GM12878 (cell line): ENCODE measurements around the gene ANP32E. TPM values are rescaled to one million over a fixed set of nuclear protein-coding genes. Genes with fewer than 3 reads are reported as not detected.

Experiments used
- CBX5 ChIP-seq: sonication (generic); IDR thresholded peaks from 2 replicates; pipeline ENCODE4 v1.6.1; 2016; ENCODE audit warnings: low read depth, moderate library complexity, mild to moderate bottlenecking, inconsistent platforms
- EED ChIP-seq: sonication (generic); IDR thresholded peaks from 2 replicates; pipeline ENCODE4 v1.6.1; 2016; ENCODE audit warnings: antibody characterized with exemption, low read depth
- ESRRA ChIP-seq: IDR thresholded peaks from 2 replicates; pipeline ENCODE4 v1.6.1; 2012; ENCODE audit warnings: mild to moderate bottlenecking, low read length, improper control_type of control experiment
- JUNB ChIP-seq: IDR thresholded peaks from 2 replicates; pipeline ENCODE4 v1.6.1; 2016; ENCODE audit warnings: antibody characterized with exemption, mild to moderate bottlenecking
- JUND ChIP-seq: IDR thresholded peaks from 2 replicates; pipeline ENCODE4 v1.6.1; 2012; ENCODE audit warnings: low read depth, mild to moderate bottlenecking, low read length, improper control_type of control experiment, moderate library complexity
- KAT2A ChIP-seq: conservative IDR thresholded peaks from 2 replicates; pipeline ENCODE4 v1.6.1; 2011; ENCODE audit warnings: low read depth, low read length; ENCODE audit not compliant: control insufficient read depth
- KDM1A ChIP-seq: fragments of 200-600 bp; sonication (generic); IDR thresholded peaks from 2 replicates; pipeline ENCODE4 v1.6.1; 2016; ENCODE audit warnings: borderline replicate concordance
- MTA2 ChIP-seq: fragments of 450-650 bp; IDR thresholded peaks from 2 replicates; pipeline ENCODE4 v1.6.1; 2016; ENCODE audit warnings: low read depth, mild to moderate bottlenecking, moderate library complexity
- MTA3 ChIP-seq: IDR thresholded peaks from 2 replicates; pipeline ENCODE4 v1.6.1; 2012; ENCODE audit warnings: low read length, inconsistent platforms, borderline replicate concordance
- POLR2AphosphoS5 ChIP-seq: IDR thresholded peaks from 2 replicates; pipeline ENCODE4 v1.6.1; 2011; ENCODE audit warnings: mild to moderate bottlenecking, low read length, inconsistent platforms
- RCOR1 ChIP-seq: conservative IDR thresholded peaks from 2 replicates; pipeline ENCODE4 v1.6.1; 2012; ENCODE audit warnings: low read depth, low read length, improper control_type of control experiment
- RFX5 ChIP-seq: IDR thresholded peaks from 2 replicates; pipeline ENCODE4 v1.6.1; 2011; ENCODE audit warnings: low read depth, low read length, improper control_type of control experiment
- RUNX3 ChIP-seq: IDR thresholded peaks from 2 replicates; pipeline ENCODE4 v1.6.1; 2012; ENCODE audit warnings: low read length, inconsistent platforms
- SMARCA5 ChIP-seq: fragments of 450-650 bp; IDR thresholded peaks from 2 replicates; pipeline ENCODE4 v1.6.1; 2017; ENCODE audit warnings: mild to moderate bottlenecking
- SUPT20H ChIP-seq: IDR thresholded peaks from 2 replicates; pipeline ENCODE4 v1.6.1; 2011; ENCODE audit warnings: low read depth, mild to moderate bottlenecking, low read length, moderate library complexity, borderline replicate concordance; ENCODE audit not compliant: control insufficient read depth
- TARDBP ChIP-seq: IDR thresholded peaks from 2 replicates; pipeline ENCODE4 v1.6.1; 2016; ENCODE audit warnings: borderline replicate concordance
- ZBED1 ChIP-seq: IDR thresholded peaks from 2 replicates; pipeline ENCODE4 v1.6.1; 2016; ENCODE audit warnings: borderline replicate concordance
- ZNF274 ChIP-seq: IDR thresholded peaks from one replicate; pipeline ENCODE4 v1.8.0; 2011; ENCODE audit not compliant: insufficient read length, insufficient read depth
- ZNF384 ChIP-seq: IDR thresholded peaks from 2 replicates; pipeline ENCODE4 v1.6.1; 2012; ENCODE audit warnings: low read depth, mild to moderate bottlenecking, low read length, improper control_type of control experiment, borderline replicate concordance
- polyA plus RNA-seq, 11 experiments: library from polyadenylated mRNA; depleted of rRNA in 4 of 11; unstranded in 6 of 11; stranded (reverse) in 5 of 11; fragments of >200 nt; fragmentation: Nextera tagmentation in 4 of 11; fragmentation: Illumina TruSeq in 1 of 11; extraction: Ambion mirVana in 4 of 11; extraction: Trizol in 1 of 11; gene quantifications; 1 replicate in 1 of 11; 2 replicates in 10 of 11; pipeline versions ENCODE4 v1.2.1 to v1.2.3, GENCODE V29; 2011 to 2016; ENCODE audit warnings: inconsistent platforms in 2 of 11, missing spikeins in 2 of 11, low read depth in 1 of 11
- total RNA-seq, 4 experiments: library from RNA; depleted of rRNA in 3 of 4; stranded (reverse); fragments of >200 nt in 3 of 4; fragmentation: Illumina TruSeq in 1 of 4; extraction: Trizol in 1 of 4; gene quantifications; 2 replicates each; pipeline versions ENCODE4 v1.2.1 to v1.2.3, GENCODE V29; 2013 to 2021
- TF ChIP-seq, protein P1 (sequence below): fragments of 450-650 bp; IDR thresholded peaks from 2 replicates; pipeline ENCODE4 v1.6.1; 2017; ENCODE audit warnings: antibody characterized with exemption, mild to moderate bottlenecking, moderate library complexity
- TF ChIP-seq, protein P2 (sequence below): IDR thresholded peaks from 2 replicates; pipeline ENCODE4 v1.6.1; 2011; ENCODE audit warnings: borderline replicate concordance, low read depth, mild to moderate bottlenecking, moderate library complexity, low read length; ENCODE audit not compliant: insufficient read depth, poor library complexity, severe bottlenecking
- TF ChIP-seq, protein P3 (sequence below): fragments of 450-650 bp; conservative IDR thresholded peaks from 2 replicates; pipeline ENCODE4 v1.6.1; 2017; ENCODE audit warnings: mild to moderate bottlenecking, moderate library complexity
- TF ChIP-seq, protein P4 (sequence below): fragments of 150-350 bp; IDR thresholded peaks from 2 replicates; pipeline ENCODE4 v1.6.1; 2014; ENCODE audit warnings: mild to moderate bottlenecking, low read depth, low read length

Gene ANP32E
- total and polyA plus RNA-seq, 10 of the 15 experiments (the other 5 are each of a cell fraction or from before 2014, with no cell fraction given) = 59.2 to 250 (median 121) TPM

- no peak; the same call in 1 of the 2 replicates for TF ChIP-seq MTA2
- no peak for TF ChIP-seq TARDBP
- TF ChIP-seq RUNX3 = 0 out of 2 replicates have a peak, but pooled peaks have one; percentile 17
- no peak for TF ChIP-seq SUPT20H
- no peak for TF ChIP-seq KAT2A
- TF ChIP-seq, protein P1, sequence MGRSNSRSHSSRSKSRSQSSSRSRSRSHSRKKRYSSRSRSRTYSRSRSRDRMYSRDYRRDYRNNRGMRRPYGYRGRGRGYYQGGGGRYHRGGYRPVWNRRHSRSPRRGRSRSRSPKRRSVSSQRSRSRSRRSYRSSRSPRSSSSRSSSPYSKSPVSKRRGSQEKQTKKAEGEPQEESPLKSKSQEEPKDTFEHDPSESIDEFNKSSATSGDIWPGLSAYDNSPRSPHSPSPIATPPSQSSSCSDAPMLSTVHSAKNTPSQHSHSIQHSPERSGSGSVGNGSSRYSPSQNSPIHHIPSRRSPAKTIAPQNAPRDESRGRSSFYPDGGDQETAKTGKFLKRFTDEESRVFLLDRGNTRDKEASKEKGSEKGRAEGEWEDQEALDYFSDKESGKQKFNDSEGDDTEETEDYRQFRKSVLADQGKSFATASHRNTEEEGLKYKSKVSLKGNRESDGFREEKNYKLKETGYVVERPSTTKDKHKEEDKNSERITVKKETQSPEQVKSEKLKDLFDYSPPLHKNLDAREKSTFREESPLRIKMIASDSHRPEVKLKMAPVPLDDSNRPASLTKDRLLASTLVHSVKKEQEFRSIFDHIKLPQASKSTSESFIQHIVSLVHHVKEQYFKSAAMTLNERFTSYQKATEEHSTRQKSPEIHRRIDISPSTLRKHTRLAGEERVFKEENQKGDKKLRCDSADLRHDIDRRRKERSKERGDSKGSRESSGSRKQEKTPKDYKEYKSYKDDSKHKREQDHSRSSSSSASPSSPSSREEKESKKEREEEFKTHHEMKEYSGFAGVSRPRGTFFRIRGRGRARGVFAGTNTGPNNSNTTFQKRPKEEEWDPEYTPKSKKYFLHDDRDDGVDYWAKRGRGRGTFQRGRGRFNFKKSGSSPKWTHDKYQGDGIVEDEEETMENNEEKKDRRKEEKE = no peak
- TF ChIP-seq JUNB = no peak
- TF ChIP-seq, protein P2, sequence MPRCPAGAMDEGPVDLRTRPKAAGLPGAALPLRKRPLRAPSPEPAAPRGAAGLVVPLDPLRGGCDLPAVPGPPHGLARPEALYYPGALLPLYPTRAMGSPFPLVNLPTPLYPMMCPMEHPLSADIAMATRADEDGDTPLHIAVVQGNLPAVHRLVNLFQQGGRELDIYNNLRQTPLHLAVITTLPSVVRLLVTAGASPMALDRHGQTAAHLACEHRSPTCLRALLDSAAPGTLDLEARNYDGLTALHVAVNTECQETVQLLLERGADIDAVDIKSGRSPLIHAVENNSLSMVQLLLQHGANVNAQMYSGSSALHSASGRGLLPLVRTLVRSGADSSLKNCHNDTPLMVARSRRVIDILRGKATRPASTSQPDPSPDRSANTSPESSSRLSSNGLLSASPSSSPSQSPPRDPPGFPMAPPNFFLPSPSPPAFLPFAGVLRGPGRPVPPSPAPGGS = no peak
- no peak for TF ChIP-seq ESRRA
- peak; percentile 74 for TF ChIP-seq POLR2AphosphoS5
- no peak for TF ChIP-seq SMARCA5
- TF ChIP-seq, protein P3, sequence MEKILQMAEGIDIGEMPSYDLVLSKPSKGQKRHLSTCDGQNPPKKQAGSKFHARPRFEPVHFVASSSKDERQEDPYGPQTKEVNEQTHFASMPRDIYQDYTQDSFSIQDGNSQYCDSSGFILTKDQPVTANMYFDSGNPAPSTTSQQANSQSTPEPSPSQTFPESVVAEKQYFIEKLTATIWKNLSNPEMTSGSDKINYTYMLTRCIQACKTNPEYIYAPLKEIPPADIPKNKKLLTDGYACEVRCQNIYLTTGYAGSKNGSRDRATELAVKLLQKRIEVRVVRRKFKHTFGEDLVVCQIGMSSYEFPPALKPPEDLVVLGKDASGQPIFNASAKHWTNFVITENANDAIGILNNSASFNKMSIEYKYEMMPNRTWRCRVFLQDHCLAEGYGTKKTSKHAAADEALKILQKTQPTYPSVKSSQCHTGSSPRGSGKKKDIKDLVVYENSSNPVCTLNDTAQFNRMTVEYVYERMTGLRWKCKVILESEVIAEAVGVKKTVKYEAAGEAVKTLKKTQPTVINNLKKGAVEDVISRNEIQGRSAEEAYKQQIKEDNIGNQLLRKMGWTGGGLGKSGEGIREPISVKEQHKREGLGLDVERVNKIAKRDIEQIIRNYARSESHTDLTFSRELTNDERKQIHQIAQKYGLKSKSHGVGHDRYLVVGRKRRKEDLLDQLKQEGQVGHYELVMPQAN = no peak
- TF ChIP-seq ZNF384 = no peak
- no peak for TF ChIP-seq JUND
- TF ChIP-seq RFX5 = peak; percentile 79
- TF ChIP-seq ZNF274 = no peak
- TF ChIP-seq EED = no peak
- no peak for TF ChIP-seq RCOR1
- TF ChIP-seq MTA3 = no peak
- no peak for TF ChIP-seq CBX5
- no peak for TF ChIP-seq KDM1A
- TF ChIP-seq, protein P4, sequence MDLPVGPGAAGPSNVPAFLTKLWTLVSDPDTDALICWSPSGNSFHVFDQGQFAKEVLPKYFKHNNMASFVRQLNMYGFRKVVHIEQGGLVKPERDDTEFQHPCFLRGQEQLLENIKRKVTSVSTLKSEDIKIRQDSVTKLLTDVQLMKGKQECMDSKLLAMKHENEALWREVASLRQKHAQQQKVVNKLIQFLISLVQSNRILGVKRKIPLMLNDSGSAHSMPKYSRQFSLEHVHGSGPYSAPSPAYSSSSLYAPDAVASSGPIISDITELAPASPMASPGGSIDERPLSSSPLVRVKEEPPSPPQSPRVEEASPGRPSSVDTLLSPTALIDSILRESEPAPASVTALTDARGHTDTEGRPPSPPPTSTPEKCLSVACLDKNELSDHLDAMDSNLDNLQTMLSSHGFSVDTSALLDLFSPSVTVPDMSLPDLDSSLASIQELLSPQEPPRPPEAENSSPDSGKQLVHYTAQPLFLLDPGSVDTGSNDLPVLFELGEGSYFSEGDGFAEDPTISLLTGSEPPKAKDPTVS = no peak
- no peak for TF ChIP-seq ZBED1
These were observed 22.5 kb downstream of the ANP32E start (continued) for GRCh38 chr1:150213170-150214098.
